Thoracic aorta (tissue), 2 donors: ENCODE results near the gene ZBTB7C. TPM values are rescaled to one million over a fixed set of nuclear protein-coding genes. Genes with fewer than 3 reads are reported as not detected.

Source experiments
- ATAC-seq: fragments of 150-250 bp; one replicate; pipeline ENCODE4 v1.8.0; 2017; ENCODE audit warnings: low read depth; ENCODE audit not compliant: insufficient number of reproducible peaks, low FRiP score
- DNase-seq: peaks from one replicate; pipeline ENCODE4 v3.0.0-alpha.2; 2020; ENCODE audit warnings: low spot score
- H3K27ac ChIP-seq, 2 donors: fragments of 200-600 bp; sonication (generic); 1 replicate in 1 of 2; 2 replicates in 1 of 2; pipeline ENCODE4 v1.5.1; 2016; ENCODE audit warnings: mild to moderate bottlenecking in 2 of 2, moderate library complexity in 2 of 2
- H3K27me3 ChIP-seq: fragments of 200-600 bp; sonication (generic); replicated peaks from 2 replicates; pipeline ENCODE4 v1.6.0; 2016; ENCODE audit warnings: mild to moderate bottlenecking; ENCODE audit not compliant: insufficient read depth
- H3K36me3 ChIP-seq: fragments of 200-600 bp; sonication (generic); one replicate; pipeline ENCODE4 v1.5.1; 2016
- H3K4me1 ChIP-seq, 2 donors: fragments of 200-600 bp; sonication (generic); 1 replicate in 1 of 2; 2 replicates in 1 of 2; pipeline versions ENCODE4 v1.5.1 to v1.6.0; 2016; ENCODE audit warnings: low read depth in 2 of 2, mild to moderate bottlenecking in 1 of 2; ENCODE audit not compliant: control insufficient read depth in 1 of 2
- H3K4me3 ChIP-seq: fragments of 200-600 bp; sonication (generic); 2 replicates; pipeline ENCODE4 v1.5.1; 2016; ENCODE audit warnings: mild to moderate bottlenecking
- H3K9me3 ChIP-seq: fragments of 200-600 bp; sonication (generic); 2 replicates; pipeline ENCODE4 v1.5.1; 2016
- CTCF ChIP-seq: fragments of 200-600 bp; sonication (generic); IDR thresholded peaks from one replicate; pipeline ENCODE4 v1.5.1; 2019; ENCODE audit warnings: antibody characterized with exemption
- total RNA-seq, 2 donors: library from RNA; depleted of rRNA; stranded (reverse); fragments of >200 nt; gene quantifications; one replicate each; pipeline versions ENCODE4 v1.1.0 to v1.2.3, GENCODE V29; 2016

Gene ZBTB7C
- total RNA-seq, 2 donors from 2014 or later: 9.6 to 10.9 TPM

- no peak overlapping the region for H3K27ac ChIP-seq
Observed at GRCh38 chr18:48216639-48217257, 192.4 kb downstream of the ZBTB7C start.

GRCh38 chr18:48215876-48216638 is 193.1 kb downstream of the ZBTB7C start:
- Histone ChIP-seq H3K9me3 (no peaks in the 10 kb centered on the region), H3K27me3 (no peaks in the 10 kb centered on the region), H3K4me1 (no peaks in the 10 kb centered on the region), H3K36me3 (no peaks in the 10 kb centered on the region), H3K4me3 (no peak overlapping the region), H3K27ac (no peak overlapping the region)
- DNase-seq: no peak
- no peak for ATAC-seq
- TF ChIP-seq CTCF: no peak

More at GRCh38 chr18:48216639-48217257, 192.4 kb downstream of the ZBTB7C start:
- Histone ChIP-seq H3K36me3 (no peaks in the 10 kb centered on the region), H3K9me3 (no peaks in the 10 kb centered on the region), H3K4me1 (no peaks in the 10 kb centered on the region), H3K27me3 (no peaks in the 10 kb centered on the region), H3K4me3 (no peak overlapping the region)
- no peak for TF ChIP-seq CTCF
- DNase-seq: no peak
- ATAC-seq: no peak

GRCh38 chr18:48213791-48214190 is 195.4 kb downstream of the ZBTB7C start:
- H3K9me3 ChIP-seq: no peaks in the 10 kb centered on the region
- ATAC-seq (no peak), DNase-seq (no peak)
- no peaks in the 10 kb centered on the region for H3K36me3 ChIP-seq
- TF ChIP-seq CTCF: no peak
- no peaks in the 10 kb centered on the region for H3K4me1 ChIP-seq
- H3K27ac ChIP-seq: no peak overlapping the region
- H3K4me3 ChIP-seq: no peak overlapping the region
- H3K27me3 ChIP-seq: no peaks in the 10 kb centered on the region

GRCh38 chr18:48208432-48209140 is 200.6 kb downstream of the ZBTB7C start:
- Histone ChIP-seq H3K36me3 (no peaks in the 10 kb centered on the region), H3K27me3 (no peaks in the 10 kb centered on the region), H3K27ac (no peak overlapping the region), H3K4me1 (no peaks in the 10 kb centered on the region), H3K9me3 (no peaks in the 10 kb centered on the region), H3K4me3 (no peak overlapping the region)
- ATAC-seq: no peak
- no peak for TF ChIP-seq CTCF
- DNase-seq: no peak

GRCh38 chr18:48207733-48208132 is 201.4 kb downstream of the ZBTB7C start:
- Histone ChIP-seq H3K36me3 (no peaks in the 10 kb centered on the region), H3K27me3 (no peaks in the 10 kb centered on the region), H3K4me1 (no peaks in the 10 kb centered on the region), H3K9me3 (no peaks in the 10 kb centered on the region), H3K27ac (no peak overlapping the region), H3K4me3 (no peak overlapping the region)
- TF ChIP-seq CTCF: no peak
- no peak for DNase-seq
- ATAC-seq: no peak
